PC-9 (cell line): ENCODE data around the gene RAB3GAP2.

Experiments
- CTCF ChIP-seq: fragments of 200-600 bp; sonication (generic); conservative IDR thresholded peaks from 2 replicates; pipeline ENCODE4 v1.6.1; 2017; ENCODE audit warnings: mixed run types, antibody characterized with exemption, mild to moderate bottlenecking, moderate library complexity
- EZH2 ChIP-seq: fragments of 200-600 bp; sonication (generic); IDR thresholded peaks from 2 replicates; pipeline ENCODE4 v1.8.0; 2017; ENCODE audit warnings: antibody characterized with exemption, low read depth

GRCh38 chr1:220321758-220322157 lies 49.5 kb upstream of the RAB3GAP2 start:
- no peak for TF ChIP-seq EZH2
- TF ChIP-seq CTCF = no peak
